ENCODE data around the gene KSR1.
"Not testable (repeated sequence)": the region's sequence is repeated elsewhere in the genome, so short reads cannot be mapped to it uniquely, and the experiment has no call there.

The KSR1 gene

DNA sequence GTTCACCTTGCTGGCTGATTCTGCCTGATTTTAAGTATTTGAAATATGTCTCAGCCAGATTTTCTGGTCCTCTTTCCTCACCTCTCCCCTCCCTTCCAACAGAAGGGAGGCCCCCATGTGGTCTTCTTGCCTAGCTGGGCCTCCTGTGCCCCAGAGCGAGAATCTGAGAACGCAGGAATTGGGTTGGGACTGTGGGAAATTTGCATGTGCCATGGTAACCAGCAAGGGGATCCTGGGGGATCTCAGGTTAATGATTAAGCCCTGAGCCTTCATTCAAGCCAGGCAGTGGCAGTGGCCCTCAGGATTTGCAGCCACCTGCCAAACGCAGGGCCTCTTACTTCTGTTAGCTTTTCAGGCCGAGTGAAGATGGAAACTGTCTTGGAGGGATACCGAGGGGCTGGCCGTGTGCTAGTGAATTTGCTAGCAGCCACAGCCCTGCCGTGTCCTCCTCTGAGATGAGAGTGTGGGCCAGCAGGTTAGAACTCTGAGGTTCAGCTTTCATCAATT lies 40.2 kb downstream of the KSR1 start:
- peak; percentile 99 for DNase-seq

DNA sequence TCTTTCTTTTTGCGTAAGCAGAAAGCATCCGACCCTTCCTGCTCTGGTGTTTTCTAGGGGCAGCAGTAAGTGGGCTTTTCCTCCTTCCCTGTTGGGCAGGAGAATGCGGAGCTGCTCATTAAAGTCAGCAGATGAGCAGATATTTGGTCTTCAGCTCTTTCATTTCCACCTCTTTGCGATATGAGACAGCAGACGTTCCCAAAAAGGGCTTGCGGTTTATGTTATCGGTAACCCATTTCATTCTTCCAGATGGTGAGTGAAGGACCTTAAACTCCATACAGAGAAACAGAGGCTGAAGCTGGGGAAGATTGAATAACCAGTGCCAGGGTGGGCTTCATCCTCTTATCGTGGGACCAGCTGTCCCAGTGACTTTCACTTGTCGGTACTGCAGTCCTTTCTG lies 40.7 kb downstream of the KSR1 start:
- no peak for DNase-seq

DNA sequence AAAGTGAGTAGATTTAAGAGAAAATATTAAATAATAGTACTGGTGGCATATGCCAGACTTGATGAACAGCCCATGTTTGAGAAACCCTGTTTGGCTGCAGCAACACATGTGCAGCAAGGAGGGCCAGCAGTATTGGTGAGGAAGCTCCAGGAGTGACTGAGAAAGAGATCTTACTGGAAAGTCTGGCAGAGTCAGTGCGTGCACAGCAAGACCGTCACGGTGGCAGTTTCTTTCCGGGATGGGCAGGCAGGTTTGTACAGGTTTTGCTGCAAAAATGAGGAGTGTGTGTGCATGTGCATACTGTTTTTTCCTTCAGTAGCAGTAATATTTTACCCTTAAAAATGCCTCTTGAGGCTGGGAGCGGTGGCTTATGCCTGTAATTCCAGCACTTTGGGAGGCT lies 41.4 kb downstream of the KSR1 start:
- peak; percentile 80 for DNase-seq

DNA sequence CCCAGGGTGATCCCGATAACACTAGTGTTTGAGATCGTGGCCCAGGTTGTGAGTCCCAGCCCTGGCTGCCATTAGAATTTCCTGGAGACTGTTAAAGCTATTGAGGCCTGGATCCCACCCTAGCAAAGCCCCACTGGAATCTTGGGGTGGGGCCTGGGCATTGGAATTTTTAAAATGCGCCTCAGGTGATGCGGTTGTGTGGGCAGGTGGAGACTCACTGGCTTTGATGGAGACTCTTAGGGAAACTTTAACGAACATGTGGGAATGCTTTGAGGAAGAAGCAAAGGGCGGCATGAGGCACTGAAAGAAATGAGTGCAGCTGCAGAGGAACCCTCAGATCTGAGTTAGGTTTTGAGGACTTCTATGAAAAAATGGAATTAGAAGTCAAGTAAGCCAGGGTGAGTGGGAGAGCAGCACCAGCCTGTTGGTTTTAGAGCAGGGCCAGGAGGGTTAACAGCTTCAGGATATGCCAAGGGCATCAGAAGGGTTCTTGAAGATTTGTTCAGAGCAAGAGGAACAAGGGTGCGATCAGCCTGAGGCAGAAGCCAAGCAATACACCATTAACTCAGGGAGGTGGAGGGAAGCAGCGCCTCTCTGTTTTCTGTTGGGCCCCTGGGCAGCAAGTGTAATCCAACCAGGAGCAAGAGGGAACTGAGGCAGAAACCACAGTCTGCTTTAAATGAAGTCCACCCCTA lies 42.5 kb downstream of the KSR1 start:
- DNase-seq: no peak

DNA sequence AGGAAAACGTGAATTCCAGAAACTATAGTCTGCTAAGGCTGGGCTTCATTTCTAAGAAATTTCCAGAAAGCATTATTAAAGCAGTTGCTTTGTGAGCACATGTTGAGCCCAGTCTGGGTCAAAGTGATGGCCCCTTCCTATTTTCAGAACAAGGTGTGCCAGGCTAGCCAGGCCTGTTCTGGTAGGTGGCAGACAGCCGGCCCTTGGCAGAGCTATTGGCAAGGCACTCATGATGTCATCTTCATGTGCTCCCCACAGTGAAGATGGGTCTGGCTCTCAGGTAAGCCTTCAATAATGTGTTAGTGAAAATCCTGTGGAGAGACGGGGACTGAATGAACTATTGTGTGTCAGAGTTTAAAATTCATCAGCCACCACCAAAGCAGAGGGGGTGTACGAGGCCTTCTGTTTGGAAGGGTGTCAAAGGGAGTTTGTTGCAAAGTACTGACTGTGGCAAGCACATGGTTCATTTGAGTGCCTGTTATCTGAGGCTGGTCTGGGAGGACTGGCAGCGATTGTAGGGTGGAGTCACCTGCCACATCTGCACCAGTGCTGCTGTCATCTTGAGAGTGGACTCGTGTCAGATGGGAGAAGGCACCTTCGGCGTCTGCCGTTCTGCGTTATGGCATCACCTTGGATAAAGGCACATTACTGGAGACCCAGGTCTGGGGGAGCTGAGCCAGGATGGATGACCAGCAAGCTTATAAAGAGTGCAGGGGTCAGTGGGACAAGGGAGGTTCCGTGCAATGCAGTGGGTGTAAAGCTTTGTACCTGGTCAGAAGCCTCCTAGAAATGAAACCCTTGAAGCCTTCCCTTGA lies 43.4 kb downstream of the KSR1 start:
- DNase-seq: no peak

DNA sequence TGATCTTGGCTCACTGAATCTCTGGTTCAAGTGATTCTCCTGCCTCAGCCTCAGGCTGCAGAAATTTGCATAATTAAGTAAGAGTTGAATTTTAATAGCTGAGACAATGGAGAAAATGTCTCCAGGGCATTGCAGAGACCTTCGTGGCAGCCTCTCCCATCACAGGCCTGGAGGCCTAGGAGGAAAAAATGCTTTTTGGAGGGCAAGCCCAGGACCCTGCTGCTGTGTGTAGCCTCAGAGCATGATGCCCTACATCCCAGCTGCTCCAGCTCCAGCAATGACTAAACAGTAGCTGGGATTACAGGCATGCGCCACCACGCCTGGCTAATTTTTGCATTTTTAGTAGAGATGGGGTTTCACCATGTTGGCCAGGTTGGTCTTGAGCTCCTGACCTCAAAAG lies 45.1 kb downstream of the KSR1 start:
- not testable (repeated sequence) for DNase-seq

DNA sequence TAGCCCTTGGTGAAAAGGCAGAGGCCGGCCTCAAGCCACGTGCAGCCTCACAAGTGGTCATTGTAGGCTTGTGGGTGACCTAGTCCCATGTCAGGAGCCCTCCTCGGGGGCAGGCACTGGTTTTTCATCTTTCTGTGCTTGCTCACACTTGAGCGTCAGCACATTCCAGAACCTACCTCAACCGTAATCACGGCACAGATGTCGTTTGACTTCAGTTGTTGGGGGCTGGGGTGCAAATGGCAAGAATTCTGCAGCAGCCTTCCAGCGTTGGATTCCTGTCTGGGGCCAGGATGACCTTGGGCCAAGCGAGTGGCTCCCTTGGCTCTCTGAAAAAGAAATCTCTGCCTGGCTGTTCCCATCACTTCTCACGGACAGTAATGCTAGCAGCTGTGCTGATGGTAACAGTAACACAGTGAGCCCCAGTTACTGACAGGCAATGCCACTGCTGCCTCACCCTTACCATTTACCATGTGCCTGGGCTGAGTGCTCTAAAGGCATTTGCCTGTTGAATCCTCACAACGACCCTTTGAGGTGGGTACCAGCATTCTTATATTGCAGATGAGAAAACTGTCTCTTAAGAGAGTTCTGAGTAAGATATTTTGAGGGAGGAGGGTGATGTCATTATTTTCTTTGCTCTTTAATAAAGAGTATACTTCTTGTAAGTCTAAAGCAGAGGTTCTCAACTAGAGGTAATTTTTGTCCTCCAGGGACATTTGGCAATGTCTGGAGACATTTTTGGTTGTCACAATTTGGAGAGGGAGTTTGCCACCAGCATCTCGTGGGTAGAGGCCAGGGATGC lies 46.5 kb downstream of the KSR1 start:
- DNase-seq: no peak

DNA sequence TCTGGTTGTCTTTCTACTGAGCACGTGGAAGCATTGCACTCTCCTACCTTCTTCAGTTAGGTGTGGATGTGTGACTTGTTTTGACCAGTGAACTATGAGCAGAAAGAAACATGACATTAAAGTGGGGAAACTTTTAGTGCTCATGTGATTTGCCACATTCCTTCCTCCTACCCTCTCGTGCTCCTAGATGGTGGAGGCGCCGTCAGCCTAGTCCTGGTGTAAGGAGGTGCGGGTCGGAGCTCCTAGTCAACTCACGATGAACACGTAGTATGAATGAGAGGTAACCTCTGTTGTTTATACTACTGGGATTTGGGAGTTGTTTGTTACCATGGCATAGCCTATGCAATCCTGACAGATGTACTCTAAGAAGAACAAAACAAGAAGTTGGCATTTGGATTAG lies 47.4 kb downstream of the KSR1 start:
- no peak for DNase-seq

DNA sequence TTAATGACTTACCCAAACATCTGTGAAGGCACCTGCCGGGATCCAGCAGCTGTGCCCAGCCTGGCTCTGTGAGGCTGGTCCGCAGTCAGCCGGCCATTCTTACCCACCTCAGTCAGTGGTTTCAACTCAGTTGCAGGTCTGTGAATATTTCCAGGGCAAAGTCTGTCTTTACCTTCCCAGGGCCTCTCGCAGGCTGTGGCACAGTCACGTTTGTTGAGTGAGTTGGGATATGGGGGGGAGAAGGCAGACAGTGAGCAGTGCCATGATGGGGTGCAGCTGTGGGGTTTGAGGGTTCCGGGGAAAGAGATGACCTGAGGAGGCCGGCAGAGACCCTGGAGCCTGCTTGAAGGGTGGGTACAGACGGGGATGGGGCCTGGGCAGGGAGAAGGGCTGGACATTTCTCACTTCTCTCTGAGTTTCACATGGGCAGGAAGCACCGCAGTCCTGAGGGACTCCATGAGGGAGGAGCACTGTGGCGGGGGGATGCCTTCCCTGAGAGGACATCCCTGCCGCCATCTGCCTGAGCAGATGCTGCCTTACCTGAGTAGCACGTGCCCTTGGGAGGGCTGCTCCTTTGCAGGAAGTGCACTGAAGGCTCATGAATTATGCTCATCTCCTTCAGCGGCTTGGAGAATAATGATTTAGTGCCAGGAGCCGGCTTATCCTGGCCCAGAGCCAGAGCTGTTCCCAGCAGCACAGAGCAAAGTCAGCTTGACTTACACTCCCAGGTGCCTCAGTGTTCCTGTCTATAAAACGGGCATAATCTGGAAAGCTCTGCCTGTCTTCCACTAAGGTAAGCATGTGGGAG lies 48.1 kb downstream of the KSR1 start:
- DNase-seq: no peak

DNA sequence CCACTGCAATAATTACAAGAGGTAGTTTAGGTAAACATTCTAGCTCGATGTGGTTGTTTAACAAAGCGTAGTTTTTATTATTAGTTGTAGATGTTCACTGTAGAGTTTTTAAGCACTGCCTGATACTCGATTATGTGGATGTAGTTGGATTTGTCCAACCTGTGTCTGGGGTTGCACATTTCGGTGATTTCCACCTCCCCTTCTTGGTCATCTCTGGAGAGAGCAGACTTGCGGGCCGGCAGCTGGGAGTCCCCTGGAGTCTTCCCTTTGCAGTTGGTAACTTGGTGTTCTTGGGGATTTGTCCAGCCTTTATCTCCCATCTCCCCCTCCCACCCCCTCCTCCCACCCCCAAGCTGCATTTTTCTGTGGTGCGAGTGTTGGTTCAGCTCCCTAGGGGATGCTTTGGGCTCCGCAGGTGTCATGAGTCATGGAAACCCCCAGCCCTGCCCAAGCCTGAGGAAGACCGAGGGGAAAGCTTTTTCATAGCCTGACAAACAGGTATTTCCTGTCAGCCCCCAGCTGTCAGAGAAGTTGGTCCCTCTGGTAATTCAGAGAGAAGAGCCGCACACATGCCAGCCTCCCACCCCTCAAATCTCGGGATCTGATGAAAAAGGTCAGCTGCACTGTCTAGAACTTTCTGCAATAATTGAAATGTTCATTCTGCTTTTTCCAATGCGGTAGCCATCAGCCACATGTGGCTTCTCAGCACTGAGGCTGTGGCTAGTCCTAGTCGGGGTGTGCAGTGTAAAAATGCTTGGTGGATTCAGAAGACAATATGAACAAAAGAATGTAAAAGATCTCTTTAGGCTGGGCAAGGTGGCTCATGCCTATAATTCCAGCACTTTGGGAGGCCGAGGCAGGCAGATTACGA lies 50.3 kb downstream of the KSR1 start:
- peak; percentile 92 for DNase-seq

DNA sequence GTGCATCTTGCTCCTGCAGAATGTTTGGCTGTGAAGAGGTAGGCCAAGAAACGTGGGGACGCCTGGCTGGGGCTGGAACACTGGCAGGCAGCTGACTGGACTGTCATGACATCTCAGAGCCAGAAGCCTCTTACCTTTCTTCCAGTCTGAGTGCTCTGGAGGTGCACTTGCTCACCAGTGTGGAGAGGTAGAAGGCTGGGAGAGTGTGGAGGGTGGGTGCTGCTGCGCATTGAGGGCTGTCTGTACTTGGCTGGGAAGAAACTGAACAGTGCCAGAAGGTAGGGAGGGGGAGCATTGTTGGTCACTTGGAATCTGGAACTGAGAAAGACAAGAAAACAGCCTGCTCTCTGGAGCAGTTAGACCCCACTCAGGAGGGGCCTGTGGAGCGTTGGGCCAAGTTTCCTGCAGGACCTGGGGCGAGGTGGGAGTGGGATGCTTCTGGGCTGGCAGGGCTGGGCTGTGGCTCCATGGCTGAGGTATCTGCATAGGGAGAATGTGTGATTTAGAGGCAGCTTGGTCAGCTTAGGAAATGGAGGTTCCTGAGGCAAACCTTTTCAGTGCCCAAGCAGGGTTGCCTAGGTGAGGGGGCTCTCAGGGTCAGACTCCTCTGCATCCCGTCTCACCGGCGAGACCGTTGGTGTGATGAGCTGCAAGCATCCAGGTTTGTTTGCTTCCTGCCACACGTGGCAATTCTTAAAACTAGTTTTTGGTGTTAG lies 55.1 kb downstream of the KSR1 start:
- DNase-seq: no peak

DNA sequence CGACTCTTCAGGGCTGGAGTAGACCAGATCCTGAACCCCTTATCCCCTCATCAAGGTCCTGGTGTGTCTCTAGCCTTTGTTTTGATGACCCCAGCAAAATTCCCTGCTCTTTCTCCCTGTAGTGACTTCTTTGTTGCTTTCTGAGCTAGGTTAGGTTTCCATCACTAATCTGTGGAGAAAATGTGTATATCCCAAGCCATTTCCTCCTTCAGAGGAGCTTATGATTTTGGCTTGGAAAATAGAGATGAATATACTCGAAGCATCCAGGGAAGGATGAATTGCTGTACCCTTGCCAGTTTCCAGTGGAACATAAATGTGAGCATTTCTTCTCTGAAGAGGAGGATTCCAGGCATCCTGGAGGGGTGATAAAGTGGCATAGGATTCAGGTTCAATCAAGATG lies 55.8 kb downstream of the KSR1 start:
- DNase-seq: no peak

DNA sequence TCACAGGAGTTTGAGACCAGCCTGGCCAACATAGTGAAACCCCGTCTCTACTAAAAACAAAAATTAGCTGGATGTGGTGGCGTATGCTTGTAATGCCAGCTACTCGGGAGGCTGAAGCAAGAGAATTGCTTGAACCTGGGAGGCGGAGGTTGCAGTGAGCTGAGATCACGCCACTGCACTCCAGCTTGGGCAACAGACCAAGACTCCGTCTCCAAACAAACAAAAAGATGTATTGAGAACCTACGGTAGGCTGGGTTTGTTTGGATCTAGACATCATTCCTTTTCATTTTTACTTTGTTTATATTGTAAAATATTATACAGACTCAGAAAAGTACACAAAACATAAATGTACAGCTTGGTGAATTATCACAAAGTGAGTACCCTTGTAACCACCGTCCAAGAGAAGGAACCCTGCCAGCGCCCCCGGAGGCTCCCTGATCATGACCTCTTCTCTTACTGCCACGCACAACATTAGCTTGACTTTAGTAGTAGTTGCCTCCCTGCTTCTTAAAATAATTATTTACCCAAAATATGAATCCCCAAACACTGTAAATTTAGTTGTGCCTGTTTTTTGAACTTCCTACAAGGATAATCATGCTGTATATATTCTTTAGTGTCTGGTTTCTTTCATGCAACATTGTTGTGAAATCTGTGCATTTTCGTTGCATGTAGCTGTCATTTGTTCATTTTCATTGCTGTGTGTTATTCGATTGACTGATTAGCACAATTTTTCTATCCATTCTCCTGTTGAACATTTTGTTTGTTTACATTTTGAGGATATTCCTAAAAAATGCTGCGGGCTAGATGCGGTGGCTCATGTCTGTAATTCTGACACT lies 56.5 kb downstream of the KSR1 start:
- no peak for DNase-seq

DNA sequence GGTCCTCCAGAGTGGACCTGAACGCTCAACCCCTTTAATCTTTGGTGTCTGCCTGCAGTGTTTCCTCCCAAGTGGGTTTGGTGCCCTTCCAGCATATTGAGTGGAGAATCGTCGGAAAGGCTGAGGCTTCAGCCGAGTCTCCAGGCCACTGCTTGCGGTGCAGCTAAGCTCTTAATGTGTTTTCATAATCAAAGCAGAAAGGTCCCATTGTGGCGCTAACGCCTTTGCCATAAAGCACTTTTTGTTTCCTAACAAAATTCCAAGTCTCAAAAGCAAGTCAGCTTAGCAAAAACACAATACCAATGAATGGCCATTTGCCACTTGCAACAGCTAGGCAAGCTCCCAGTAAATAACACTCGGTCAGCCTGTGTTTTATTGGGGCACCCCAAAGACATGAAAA lies 57.6 kb downstream of the KSR1 start:
- DNase-seq: peak; percentile 91

DNA sequence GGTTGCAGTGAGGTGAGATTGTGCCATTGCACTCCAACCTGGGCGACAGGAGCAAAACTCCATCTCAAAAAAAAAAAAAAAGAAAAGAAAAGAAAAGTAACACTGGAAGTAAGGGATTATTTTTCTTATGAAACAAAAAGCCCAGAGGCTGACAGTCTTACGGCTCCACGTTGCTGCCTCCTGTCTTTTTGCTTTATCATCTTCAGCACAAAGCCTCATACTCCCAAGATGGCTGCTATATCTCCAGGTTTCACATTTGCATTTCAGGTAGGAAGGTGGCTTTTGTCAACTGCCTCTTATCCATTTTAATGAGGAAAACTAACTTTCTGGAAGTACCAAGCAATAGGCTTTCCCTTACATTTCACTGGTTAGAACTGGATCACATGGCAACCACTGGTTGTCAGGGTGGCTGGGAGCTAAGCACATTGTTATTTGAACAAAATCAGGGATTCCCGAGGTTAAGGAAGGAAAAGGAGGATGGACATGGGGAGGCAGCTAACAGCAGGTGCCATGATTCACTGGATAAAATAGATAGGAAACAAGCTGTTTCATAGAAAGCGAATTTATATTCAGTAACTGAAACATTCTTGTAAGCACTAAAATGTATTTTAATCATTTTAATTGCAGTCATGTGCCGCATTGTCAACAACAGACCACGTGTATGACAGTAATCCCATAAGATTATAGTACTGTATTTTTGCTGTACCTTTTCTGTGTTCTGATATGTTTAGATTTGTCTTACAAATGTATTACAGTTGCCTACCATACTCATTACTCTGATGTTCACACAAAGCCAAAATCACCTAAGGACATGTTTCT lies 58.6 kb downstream of the KSR1 start:
- DNase-seq: no peak

DNA sequence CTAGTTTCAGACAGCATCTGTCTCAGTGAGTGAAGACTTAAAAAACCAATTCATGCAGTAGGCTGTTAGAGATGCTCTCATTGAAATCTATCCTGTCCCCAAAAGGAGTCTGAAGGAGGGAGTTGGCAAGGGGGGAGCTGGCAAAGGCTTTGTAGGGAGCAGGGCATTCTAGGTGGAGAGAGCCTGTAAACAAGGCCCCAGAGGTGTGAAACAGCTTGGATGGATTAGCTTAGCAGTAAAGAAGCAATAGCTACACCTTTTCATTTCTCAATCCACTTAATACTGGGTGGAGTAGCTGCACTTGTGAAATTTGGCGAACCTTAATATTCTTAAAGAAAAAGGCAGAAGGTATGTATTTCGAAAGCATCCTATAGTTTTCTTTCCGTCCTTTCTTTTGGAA lies 61.8 kb downstream of the KSR1 start:
- no peak for DNase-seq

DNA sequence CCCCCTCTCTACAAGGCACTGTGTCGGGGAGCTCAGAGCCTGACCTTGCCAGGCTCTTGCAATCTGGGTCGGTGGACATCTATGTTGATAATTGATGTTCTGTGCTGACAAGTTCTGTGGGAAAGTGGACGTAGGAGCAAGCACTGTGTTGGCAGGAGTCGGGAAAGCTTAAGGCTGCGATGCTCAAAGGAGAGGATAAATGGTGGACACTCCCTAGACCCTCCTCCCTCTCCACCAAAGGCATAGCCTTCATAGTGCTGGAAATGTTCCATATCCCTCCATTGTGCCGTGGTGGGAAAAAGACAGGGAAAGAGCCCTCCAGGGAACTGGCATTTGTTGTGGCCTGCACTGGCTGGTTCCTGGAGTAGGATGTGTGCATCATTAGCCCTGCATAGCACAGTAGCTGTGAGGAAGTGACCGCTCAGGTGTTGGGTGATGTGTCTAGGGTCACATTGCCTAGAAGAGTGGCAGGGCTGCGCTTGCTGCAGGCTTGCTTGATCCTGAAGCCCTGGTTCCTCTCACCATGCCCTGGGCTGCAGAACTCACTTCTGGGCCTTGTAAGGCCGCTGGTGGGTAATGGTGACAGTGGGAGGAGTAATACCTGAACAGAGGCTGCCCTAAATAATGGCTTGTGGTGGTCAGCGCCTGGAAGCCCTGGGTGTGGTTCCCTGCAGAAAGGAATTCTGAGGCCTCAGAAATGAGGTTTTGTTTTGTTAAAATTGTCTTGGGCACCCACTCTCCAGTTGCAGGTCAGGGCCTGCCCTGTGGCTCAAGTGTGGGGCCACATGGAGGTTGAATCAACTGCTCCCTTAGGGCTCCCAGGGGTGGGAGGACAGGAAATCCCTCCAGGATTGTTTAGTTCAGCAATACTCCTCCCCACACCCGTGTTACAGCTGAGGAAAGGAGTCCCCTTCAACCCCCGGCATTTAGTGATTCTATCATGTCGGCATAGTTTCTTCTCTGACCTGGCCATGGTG lies 62.6 kb downstream of the KSR1 start:
- no peak for DNase-seq

DNA sequence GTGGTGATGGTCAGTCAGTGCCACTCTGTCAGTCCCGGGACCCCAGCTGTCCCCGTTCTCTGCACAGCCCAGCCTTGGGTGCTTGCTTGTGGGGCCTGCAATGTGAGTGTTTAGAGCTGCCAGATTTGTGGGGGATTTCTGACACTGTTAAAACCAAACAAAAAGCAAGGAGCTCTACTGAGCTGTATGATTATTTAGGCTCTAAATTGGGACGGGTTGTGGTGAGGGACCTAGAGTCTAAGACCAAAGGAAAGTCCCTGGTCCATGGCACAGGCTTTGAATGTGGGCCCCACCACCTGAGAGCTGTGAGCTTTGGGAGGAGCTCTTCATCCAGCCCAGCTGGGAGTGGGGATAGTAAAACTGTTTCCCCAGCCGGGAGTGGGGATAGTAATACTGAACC lies 63.3 kb downstream of the KSR1 start:
- DNase-seq: peak; percentile 67
